Measurements from ENCODE around the gene TBC1D12.

Gene TBC1D12

GRCh38 chr10:94405406-94405805 is 3.1 kb downstream of the TBC1D12 start:
- H3K4me2 ChIP-seq (ENCODE audit: low read length): no peak overlapping the region
- no peak overlapping the region for H3K9ac ChIP-seq (ENCODE audit: low read length)
- no peaks in the 10 kb centered on the region for H3K9me2 ChIP-seq (ENCODE audit: low read depth, low read length)
- H3K4me3 ChIP-seq (ENCODE audit: low read depth, low read length, poor library complexity, severe bottlenecking): no peak overlapping the region
- H3K4me1 ChIP-seq (ENCODE audit: insufficient read depth, low read length, severe bottlenecking): peaks cover 4% of the 10 kb centered on the region
- H3K9me3 ChIP-seq (ENCODE audit: low read length): no peaks in the 10 kb centered on the region
- H4K20me1 ChIP-seq (ENCODE audit: insufficient read depth, low read length): no peaks in the 10 kb centered on the region
- H3K27me3 ChIP-seq (ENCODE audit: insufficient read depth, low read length): no peaks in the 10 kb centered on the region
- no peaks in the 10 kb centered on the region for H3K36me3 ChIP-seq (ENCODE audit: insufficient read depth, low read length)
- H3K79me2 ChIP-seq (ENCODE audit: insufficient read depth, low read length): no peaks in the 10 kb centered on the region
- TF ChIP-seq CTCF (IDR thresholded peaks at IDR 0.05; ENCODE audit: low read length): no peak
- no peak for TF ChIP-seq EZH2 (IDR thresholded peaks at IDR 0.05; ENCODE audit: borderline replicate concordance, low read length)
- no peak overlapping the region for H2AFZ ChIP-seq (ENCODE audit: low read length)
- H3K27ac ChIP-seq (ENCODE audit: low read depth, low read length, poor library complexity, severe bottlenecking): no peak overlapping the region
- H3F3A ChIP-seq (ENCODE audit: insufficient read depth, low read length): no peaks in the 10 kb centered on the region

- Histone ChIP-seq H3K4me2 (ENCODE audit: low read length) (no peak overlapping the region), H2AFZ (ENCODE audit: low read length) (no peak overlapping the region), H3F3A (ENCODE audit: insufficient read depth, low read length) (no peaks in the 10 kb centered on the region), H3K4me1 (ENCODE audit: insufficient read depth, low read length, severe bottlenecking) (no peaks in the 10 kb centered on the region), H3K9me3 (ENCODE audit: low read length) (no peaks in the 10 kb centered on the region), H3K9me2 (ENCODE audit: low read depth, low read length) (no peaks in the 10 kb centered on the region), H3K27me3 (ENCODE audit: insufficient read depth, low read length) (no peaks in the 10 kb centered on the region), H3K9ac (ENCODE audit: low read length) (no peak overlapping the region), H3K27ac (ENCODE audit: low read depth, low read length, poor library complexity, severe bottlenecking) (no peak overlapping the region), H3K36me3 (ENCODE audit: insufficient read depth, low read length) (no peaks in the 10 kb centered on the region), H3K4me3 (ENCODE audit: low read depth, low read length, poor library complexity, severe bottlenecking) (no peak overlapping the region), H3K79me2 (ENCODE audit: insufficient read depth, low read length) (no peaks in the 10 kb centered on the region), H4K20me1 (ENCODE audit: insufficient read depth, low read length) (no peaks in the 10 kb centered on the region)
- TF ChIP-seq EZH2 (IDR thresholded peaks at IDR 0.05; ENCODE audit: borderline replicate concordance, low read length) (no peak), CTCF (IDR thresholded peaks at IDR 0.05; ENCODE audit: low read length) (no peak)
These were observed 5.3 kb downstream of the TBC1D12 start for GRCh38 chr10:94407668-94408067.

GRCh38 chr10:94409021-94409657 is 6.8 kb downstream of the TBC1D12 start:
- Histone ChIP-seq H3K9me2 (ENCODE audit: low read depth, low read length) (no peaks in the 10 kb centered on the region), H3K4me2 (ENCODE audit: low read length) (no peak overlapping the region), H3K4me3 (ENCODE audit: low read depth, low read length, poor library complexity, severe bottlenecking) (no peak overlapping the region), H3F3A (ENCODE audit: insufficient read depth, low read length) (no peaks in the 10 kb centered on the region), H3K9ac (ENCODE audit: low read length) (no peak overlapping the region), H4K20me1 (ENCODE audit: insufficient read depth, low read length) (no peaks in the 10 kb centered on the region), H3K9me3 (ENCODE audit: low read length) (no peaks in the 10 kb centered on the region), H3K79me2 (ENCODE audit: insufficient read depth, low read length) (no peaks in the 10 kb centered on the region), H2AFZ (ENCODE audit: low read length) (no peak overlapping the region), H3K27ac (ENCODE audit: low read depth, low read length, poor library complexity, severe bottlenecking) (no peak overlapping the region), H3K36me3 (ENCODE audit: insufficient read depth, low read length) (no peaks in the 10 kb centered on the region), H3K4me1 (ENCODE audit: insufficient read depth, low read length, severe bottlenecking) (no peaks in the 10 kb centered on the region), H3K27me3 (ENCODE audit: insufficient read depth, low read length) (no peaks in the 10 kb centered on the region)
- no peak for TF ChIP-seq CTCF (IDR thresholded peaks at IDR 0.05; ENCODE audit: low read length)
